Measurements from ENCODE around the gene ABCD1.

Gene ABCD1

GRCh38 chrX:153685751-153686696 is 38.6 kb upstream of the ABCD1 start:
- Histone ChIP-seq H3K4me3 (ENCODE audit: severe bottlenecking) (no peak overlapping the region), H3K4me1 (ENCODE audit: insufficient read depth, poor library complexity, severe bottlenecking) (no peaks in the 10 kb centered on the region), H3K27me3 (ENCODE audit: insufficient read depth, poor library complexity, severe bottlenecking) (no peaks in the 10 kb centered on the region), H3K9me3 (ENCODE audit: severe bottlenecking) (no peaks in the 10 kb centered on the region), H3K36me3 (ENCODE audit: low read depth) (no peaks in the 10 kb centered on the region), H3K27ac (ENCODE audit: poor library complexity, severe bottlenecking) (no peak overlapping the region)
- DNase-seq (ENCODE audit: low spot score) (no peak), ATAC-seq (ENCODE audit: low read depth) (no peak)
- no peak for TF ChIP-seq CTCF (IDR thresholded peaks at IDR 0.05; ENCODE audit: poor library complexity, severe bottlenecking)

DNA sequence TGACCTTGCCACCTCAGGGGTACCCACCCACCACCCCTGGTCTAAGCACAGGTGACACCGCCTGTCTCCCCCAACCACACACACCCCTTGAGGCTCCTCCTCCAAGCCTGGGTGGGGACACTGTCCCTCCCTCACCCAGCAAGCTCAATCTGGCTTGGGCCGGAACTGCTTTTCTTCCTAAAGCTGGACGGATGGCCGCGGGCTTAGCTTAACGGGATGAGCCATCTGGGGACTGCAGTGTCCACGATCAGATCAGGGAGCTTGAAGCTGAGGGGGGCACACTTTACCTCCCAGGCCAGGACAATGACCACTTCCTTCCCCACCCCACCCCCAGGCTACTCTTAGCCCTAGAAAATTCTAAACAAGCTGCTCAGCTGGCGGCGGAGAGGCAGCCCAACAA is 37.9 kb upstream of the ABCD1 start:
- H3K9me3 ChIP-seq (ENCODE audit: severe bottlenecking), result no peaks in the 10 kb centered on the region
- H3K36me3 ChIP-seq (ENCODE audit: low read depth), result peaks cover 5% of the 10 kb centered on the region; the same call in 1 of the 2 replicates
- H3K4me1 ChIP-seq (ENCODE audit: insufficient read depth, poor library complexity, severe bottlenecking), result no peaks in the 10 kb centered on the region
- DNase-seq (ENCODE audit: low spot score) (no peak), ATAC-seq (ENCODE audit: low read depth) (no peak)
- no peak for TF ChIP-seq CTCF (IDR thresholded peaks at IDR 0.05; ENCODE audit: poor library complexity, severe bottlenecking)
- no peaks in the 10 kb centered on the region for H3K27me3 ChIP-seq (ENCODE audit: insufficient read depth, poor library complexity, severe bottlenecking)
- H3K27ac ChIP-seq (ENCODE audit: poor library complexity, severe bottlenecking), result no peak overlapping the region
- H3K4me3 ChIP-seq (ENCODE audit: severe bottlenecking), result no peak overlapping the region

GRCh38 chrX:153687121-153688039 is 37.3 kb upstream of the ABCD1 start, which contains the start of gene SLC6A8:
TSS of gene SLC6A8 (plus strand) at chrX:153687926. CDS start at chrX:153688575, 649 bp downstream.
- TF ChIP-seq CTCF (IDR thresholded peaks at IDR 0.05; ENCODE audit: poor library complexity, severe bottlenecking), result no peak
- no peak for DNase-seq (ENCODE audit: low spot score)
- Histone ChIP-seq H3K27ac (ENCODE audit: poor library complexity, severe bottlenecking) (peak within 1 kb of the TSS; percentile 48), H3K9me3 (ENCODE audit: severe bottlenecking) (no peaks in the 10 kb centered on the region), H3K36me3 (ENCODE audit: low read depth) (peaks cover 5% of the 10 kb centered on the region; the same call in 1 of the 2 replicates), H3K27me3 (ENCODE audit: insufficient read depth, poor library complexity, severe bottlenecking) (no peaks in the 10 kb centered on the region), H3K4me3 (ENCODE audit: severe bottlenecking) (peak within 1 kb of the TSS; percentile 40), H3K4me1 (ENCODE audit: insufficient read depth, poor library complexity, severe bottlenecking) (no peaks in the 10 kb centered on the region)
- ATAC-seq (ENCODE audit: low read depth), result peak; percentile 44

DNA sequence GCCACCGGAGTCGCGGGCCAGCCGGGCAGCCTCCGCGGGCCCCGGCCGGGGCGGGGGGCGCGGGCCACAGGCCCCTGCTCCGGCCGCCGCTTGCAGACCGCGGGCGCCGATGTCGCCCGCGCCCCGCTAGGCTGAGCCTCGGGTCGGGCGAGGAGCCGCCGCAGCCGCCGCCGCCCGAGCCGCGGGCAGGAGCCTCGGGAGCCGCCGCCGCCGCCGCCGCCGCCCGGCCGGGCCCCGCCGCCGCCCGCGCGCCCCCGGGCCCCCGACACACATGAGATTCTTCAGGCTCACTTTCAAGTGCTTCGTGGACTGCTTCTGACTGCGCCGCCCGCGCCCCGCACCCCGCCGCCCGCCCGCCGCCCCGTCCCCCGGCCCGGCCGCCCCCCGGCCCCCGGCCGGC is 36.6 kb upstream of the ABCD1 start:
- H3K27me3 ChIP-seq (ENCODE audit: insufficient read depth, poor library complexity, severe bottlenecking), result no peaks in the 10 kb centered on the region
- H3K4me1 ChIP-seq (ENCODE audit: insufficient read depth, poor library complexity, severe bottlenecking), result no peaks in the 10 kb centered on the region
- no peaks in the 10 kb centered on the region for H3K9me3 ChIP-seq (ENCODE audit: severe bottlenecking)
- no peak for TF ChIP-seq CTCF (IDR thresholded peaks at IDR 0.05; ENCODE audit: poor library complexity, severe bottlenecking)
- ATAC-seq (ENCODE audit: low read depth) (no peak), DNase-seq (ENCODE audit: low spot score) (no peak)
- H3K36me3 ChIP-seq (ENCODE audit: low read depth), result peaks cover 5% of the 10 kb centered on the region; the same call in 1 of the 2 replicates
- peak overlapping the region; percentile 29 for H3K4me3 ChIP-seq (ENCODE audit: severe bottlenecking)
- H3K27ac ChIP-seq (ENCODE audit: poor library complexity, severe bottlenecking), result no peak overlapping the region

All from RWPE2 (cell line).